ENCODE measurements around the gene TCF7L2.

The TCF7L2 gene

DNA sequence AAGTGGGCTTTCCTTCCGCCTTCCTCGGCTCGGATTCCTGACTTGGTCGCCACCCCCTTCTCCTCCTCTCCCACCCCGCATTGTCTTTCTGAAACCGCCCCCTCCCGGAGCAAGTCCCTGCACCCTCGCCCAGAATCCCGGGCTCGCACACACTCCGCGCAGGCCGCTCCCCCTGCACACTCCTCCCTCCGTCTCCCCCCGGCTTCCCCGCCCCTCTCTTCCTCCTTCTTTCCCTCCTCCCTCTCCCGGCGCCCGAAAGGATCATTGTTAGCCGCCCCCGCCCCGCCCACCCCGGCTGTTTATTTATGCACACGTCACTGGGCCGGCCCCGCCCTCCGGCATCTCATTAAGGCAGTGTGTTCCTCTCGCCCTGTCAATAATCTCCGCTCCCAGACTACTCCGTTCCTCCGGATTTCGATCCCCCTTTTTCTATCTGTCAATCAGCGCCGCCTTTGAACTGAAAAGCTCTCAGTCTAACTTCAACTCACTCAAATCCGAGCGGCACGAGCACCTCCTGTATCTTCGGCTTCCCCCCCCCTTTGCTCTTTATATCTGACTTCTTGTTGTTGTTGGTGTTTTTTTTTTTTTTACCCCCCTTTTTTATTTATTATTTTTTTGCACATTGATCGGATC, at the start of gene TCF7L2:
Gene TCF7L2, plus strand, starts transcription at position 373 of the 633 bp plus-strand sequence. CDS start 510 bp downstream, outside the sequence.
- DNase-seq: peak; percentile 57 to 62

DNA sequence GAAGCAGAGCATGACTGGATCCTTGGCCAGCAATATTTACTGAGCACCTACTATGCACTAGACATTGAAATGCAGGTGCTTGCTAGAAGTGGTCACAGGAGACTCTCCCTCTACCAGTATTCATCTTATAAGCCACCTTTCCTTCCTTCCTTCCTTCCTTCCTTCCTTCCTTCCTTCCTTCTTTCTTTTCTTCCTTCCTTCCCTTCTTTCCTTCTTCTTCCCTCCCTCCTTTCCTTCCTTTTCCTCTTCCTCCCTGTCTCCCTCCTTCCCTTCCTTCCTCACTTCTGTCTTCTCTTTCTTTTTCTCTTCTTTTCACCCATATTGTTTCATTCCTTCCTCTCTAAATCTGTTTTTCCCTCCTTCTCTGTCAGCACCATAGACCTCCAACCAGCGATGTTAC, 47.3 kb upstream of the TCF7L2 start:
- DNase-seq: no peak

- no peak for DNase-seq
These were observed 46.0 kb upstream of the TCF7L2 start for GRCh38 chr10:112904000-112904399.

GRCh38 chr10:112906945-112907344, 43.1 kb upstream of the TCF7L2 start:
- DNase-seq: no peak

GRCh38 chr10:112907893-112908292, 42.2 kb upstream of the TCF7L2 start:
- DNase-seq: no peak

DNA sequence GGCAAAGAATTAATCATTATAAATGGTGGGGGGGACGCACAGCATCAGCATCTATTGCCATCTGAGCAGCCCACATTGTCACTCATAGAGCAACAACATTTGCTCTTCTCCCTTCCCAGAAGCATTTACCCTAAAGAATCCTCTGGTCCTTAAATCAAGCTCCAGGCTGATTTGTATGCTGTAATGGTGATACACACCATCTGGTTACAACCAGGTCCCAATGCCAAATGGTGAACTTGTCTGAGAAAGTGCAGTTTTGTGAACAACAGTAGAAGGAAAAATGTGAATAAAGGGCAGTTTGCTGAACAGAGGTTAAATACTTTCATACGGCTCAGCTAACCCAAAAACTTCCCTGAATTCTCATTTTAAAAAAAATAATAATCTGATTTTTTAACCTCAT, 38.8 kb upstream of the TCF7L2 start:
- no peak for DNase-seq

- DNase-seq: no peak
These were observed 37.6 kb upstream of the TCF7L2 start for GRCh38 chr10:112912410-112912928.

- DNase-seq: peak in 1 of 2 donors; percentile 2
These were observed 36.8 kb upstream of the TCF7L2 start for GRCh38 chr10:112913255-112913654.

- DNase-seq: no peak
These were observed 36.3 kb upstream of the TCF7L2 start for GRCh38 chr10:112913661-112914287.

GRCh38 chr10:112914288-112914952, 35.6 kb upstream of the TCF7L2 start:
- DNase-seq: no peak

DNA sequence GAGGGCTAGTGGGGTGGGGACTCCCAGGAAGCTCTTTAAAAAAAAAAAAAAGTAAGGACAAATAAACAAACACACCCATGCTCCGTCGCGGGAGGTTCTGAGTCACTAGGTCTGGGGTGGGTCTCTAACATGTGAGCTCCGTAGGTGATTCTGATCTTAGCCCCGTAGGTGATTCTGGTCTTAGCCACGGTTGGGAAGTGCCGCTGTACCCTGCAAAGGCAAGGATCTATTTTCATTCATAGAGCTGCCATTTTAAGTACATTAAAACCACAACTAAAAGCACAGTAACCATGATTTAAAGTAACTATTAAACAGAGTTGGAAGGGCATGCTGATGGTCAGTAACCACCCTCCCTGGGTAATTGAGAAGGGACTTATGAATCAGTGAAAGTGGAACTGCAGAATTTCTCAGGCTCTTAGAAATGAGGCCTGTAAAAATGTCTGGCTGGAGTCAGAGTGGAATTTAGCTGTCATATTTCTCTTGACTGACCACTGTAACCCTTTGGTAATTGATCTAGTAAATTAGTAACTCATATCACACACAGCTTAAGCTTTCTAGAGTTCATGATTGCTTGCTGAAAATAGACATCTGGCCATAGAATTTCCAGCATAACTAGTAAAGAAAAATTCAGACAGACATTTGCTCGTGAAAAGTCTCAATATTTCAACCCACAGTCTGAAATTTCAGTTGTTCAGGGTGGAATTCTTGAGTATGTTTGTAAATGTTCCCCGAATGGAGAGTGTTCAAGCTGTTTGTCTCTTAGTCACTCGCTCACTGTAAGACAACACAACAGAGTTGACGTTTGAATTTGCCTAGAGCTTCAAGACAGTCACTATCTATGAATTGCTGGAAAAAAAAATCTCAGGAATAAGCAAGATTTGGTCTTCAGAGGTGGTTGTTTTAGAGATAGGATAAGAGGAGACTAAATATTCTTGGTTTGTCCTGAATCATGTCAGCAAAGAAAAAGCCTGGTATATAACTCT, 34.2 kb upstream of the TCF7L2 start:
- no peak for DNase-seq

DNA sequence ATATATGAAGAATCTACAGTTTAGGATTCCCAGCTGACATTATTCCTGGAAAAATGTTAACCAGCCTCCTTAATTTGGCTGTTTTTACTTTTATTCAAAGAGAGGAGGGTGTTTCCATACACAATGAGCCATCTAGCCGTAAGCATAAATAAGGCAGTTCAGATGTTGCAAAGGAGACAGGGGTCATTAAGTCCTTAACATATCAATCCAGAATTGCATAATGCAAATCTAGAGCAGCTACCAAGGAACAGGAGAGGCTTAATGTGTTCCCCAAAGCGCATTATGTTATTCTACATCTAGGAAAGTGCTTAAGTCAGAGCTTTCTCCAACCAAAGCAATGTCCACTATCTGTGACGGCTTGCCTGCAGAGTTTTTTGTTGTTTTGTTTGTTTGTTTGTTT, 32.4 kb upstream of the TCF7L2 start:
- no peak for DNase-seq

GRCh38 chr10:112918771-112919170, 31.3 kb upstream of the TCF7L2 start:
- DNase-seq: no peak

DNA sequence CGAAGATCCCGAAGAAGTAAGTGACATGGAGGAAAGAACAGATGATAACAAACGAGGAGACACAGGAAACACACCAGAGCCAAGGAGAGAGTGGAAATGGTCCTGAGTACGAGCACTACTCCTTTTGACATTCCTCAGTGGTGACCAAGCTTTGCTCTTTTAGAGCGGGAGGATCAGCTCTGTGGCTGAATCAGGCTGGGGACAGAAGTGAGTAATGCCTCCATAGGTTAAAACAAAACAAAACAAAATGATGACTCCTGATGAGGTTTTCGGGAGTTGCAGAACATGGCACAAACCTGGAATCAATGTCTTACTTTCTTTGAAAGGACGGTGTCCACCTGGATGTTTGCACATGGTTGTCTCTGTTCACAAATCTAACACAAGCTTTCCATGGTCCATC, 30.3 kb upstream of the TCF7L2 start:
- no peak for DNase-seq

DNA sequence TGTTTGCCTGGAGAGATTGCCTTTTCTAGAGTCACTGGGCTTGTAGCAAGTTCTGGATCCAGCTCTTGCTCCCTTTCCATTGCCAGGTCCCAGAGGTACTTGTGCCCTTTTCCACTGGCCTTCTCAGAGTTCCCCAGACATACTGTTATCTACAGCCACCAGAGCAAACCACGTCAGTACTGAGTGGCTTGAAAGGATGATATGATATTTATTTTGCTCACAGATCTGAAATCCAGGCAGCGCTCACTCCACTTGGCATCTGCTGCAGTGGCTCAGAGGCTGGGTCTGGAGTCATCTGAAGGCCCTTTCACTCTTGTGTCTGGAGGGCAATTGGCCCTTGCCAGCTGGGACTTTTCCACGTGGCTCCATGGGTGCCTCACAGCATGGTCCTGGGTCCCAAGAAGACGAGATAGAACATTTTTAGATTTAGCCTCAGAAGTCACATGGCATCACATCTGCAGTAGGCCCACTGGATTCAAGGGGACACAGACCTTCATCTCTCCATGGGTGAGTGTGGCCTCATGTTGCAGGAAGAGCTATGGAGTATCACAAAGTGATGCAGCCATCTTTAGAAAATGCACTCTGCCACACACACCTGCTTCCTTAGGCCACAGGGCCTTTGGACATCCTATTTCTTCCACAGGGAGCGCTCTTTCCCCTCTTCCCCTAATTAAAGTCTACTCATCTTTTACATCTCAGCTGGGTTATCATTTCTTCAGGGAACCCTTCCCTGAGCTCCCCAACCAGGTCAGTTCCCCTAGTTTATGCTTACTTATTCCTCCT, 22.9 kb upstream of the TCF7L2 start:
- no peak for DNase-seq

GRCh38 chr10:112927980-112928379, 22.1 kb upstream of the TCF7L2 start:
- no peak for DNase-seq

DNA sequence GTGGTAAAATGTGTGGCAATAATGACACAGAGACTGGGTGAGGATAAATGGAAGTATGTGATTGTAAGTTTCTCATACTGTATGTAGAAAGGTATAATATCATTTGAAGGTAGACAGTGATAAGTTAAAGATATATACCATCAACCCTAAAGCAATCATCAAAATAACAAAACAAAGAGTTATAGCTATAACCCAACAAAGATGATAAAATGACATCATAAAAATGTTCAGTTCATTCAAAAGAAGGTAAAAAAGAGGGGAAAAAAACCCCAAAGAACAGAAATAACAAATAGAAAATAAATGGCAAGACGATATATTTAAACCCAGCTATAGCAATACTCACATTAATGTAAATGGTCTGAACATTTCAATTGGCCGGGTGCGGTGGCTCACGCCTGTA, 17.4 kb upstream of the TCF7L2 start:
- DNase-seq: no peak

DNA sequence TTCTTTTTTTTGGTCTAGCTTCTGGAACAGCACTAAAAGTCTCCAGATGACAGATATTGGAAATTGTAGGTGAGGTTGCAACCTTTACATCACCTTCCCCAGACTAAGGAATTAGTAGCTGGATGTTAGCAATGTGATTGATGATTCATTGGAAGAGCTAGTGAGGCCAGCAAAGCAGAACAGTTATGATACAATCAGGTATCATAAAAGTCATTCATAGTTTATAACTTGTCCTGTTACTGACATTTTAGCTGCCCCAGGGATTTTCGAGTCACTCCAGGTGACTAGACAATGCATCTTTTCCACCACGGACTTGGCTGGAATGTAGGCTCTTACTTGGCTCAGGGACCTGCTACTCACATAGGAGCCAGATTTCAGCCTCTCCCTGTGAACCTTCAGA, 15.9 kb upstream of the TCF7L2 start:
- DNase-seq: no peak

GRCh38 chr10:112938808-112939482, 11.1 kb upstream of the TCF7L2 start:
- DNase-seq: no peak

DNA sequence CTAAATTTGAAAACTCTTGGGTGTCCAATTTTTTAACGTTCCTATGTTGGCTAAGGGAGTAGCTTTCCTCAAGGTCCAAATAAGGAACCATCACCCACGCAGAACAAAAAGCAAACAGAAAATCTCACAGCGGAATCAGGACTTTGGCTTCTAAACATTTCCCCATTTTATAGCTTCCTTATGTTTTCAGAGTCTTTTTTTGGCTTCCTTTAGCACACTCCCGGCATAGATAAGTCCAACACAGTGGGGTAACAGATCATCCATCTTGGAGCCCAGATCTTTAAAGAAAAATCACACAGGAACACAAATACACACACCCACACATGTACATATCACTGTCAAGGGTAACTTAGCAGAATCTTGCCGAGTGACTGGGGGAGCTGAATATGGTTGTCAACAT, 4.2 kb upstream of the TCF7L2 start:
- DNase-seq: no peak

DNA sequence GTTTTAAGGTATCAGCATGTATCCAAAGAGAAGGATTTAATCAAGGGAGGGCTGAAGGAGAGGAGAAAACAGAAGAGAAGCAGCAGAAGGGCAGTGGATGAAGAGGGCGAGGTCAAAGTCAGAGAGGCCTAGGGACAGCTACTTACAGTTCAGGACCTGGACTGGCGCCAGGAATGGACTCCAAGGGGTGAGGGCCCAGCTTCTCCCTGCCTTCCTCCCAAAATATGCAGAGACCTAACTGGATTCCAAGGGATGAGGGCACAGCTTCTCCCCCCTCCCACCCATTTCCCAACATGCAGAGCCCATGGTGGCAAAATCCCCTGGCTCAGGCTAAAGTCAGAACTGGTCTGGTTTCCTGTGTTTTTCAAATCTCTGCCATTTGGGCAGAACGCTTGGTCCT, 3.4 kb upstream of the TCF7L2 start:
- no peak for DNase-seq

Measured in activated CD4-positive, alpha-beta T cell treated with anti-CD3 and anti-CD28 coated beads for 4 hours (primary cell).